SK-N-SH (cell line): Measurements from ENCODE around the gene SMC2. TPM values are rescaled to one million over a fixed set of nuclear protein-coding genes. Genes with fewer than 3 reads are reported as not detected.

ENCODE experiments used
- CTCF ChIA-PET: fragments of 300-600, 350-600 bp; formaldehyde crosslinking; extraction: SDS; loops from one replicate; lab custom pipeline; 2021; lab: Yijun Ruan, JAX
- POLR2A ChIA-PET: fragments of 350-600 bp; sonication (Branson Sonifier 250); formaldehyde crosslinking; extraction: SDS; loops from one replicate; lab custom pipeline; 2020; ENCODE audit warnings: antibody characterized with exemption, inconsistent platforms; lab: Yijun Ruan, JAX
- DNase-seq: peaks from one replicate; pipeline ENCODE4 v3.0.0; 2012
- H2AFZ ChIP-seq: fragments of 200-600 bp; sonication (generic); 2 replicates; pipeline ENCODE4 v1.8.1; 2016; ENCODE audit warnings: antibody characterized with exemption, mild to moderate bottlenecking, low read depth
- H3F3A ChIP-seq: fragments of 200-600 bp; sonication (generic); replicated peaks from 2 replicates; pipeline ENCODE3; 2016; ENCODE audit warnings: antibody characterized with exemption, mild to moderate bottlenecking; ENCODE audit not compliant: insufficient read depth
- H3K27ac ChIP-seq, 2 experiments: fragments of 200-500 bp in 1 of 2; fragments of 200-600 bp in 1 of 2; sonication (Bioruptor generic) in 1 of 2; sonication (generic), shearing (Covaris generic) in 1 of 2; 2 replicates each; pipeline versions ENCODE4 v1.5.1 to v1.6.1; 2014 to 2016; ENCODE audit warnings: low read depth in 2 of 2, inconsistent platforms in 1 of 2, low read length in 1 of 2, mild to moderate bottlenecking in 1 of 2, mixed read lengths in 1 of 2
- H3K27me3 ChIP-seq: fragments of 200-600 bp; sonication (generic), shearing (Covaris generic); 2 replicates; pipeline ENCODE4 v1.6.1; 2016; ENCODE audit warnings: mixed run types; ENCODE audit not compliant: insufficient read depth
- H3K36me3 ChIP-seq, 2 experiments: fragments of 200-500 bp in 1 of 2; fragments of 200-600 bp in 1 of 2; sonication (Bioruptor generic) in 1 of 2; sonication (generic) in 1 of 2; replicated peaks in 1 of 2; 2 replicates each; pipeline versions ENCODE3 to v1.5.1; 2014 to 2016; ENCODE audit warnings: low read length in 1 of 2, mild to moderate bottlenecking in 1 of 2; ENCODE audit not compliant: insufficient read depth in 2 of 2, control insufficient read depth in 1 of 2
- H3K4me1 ChIP-seq, 2 experiments: fragments of 200-500 bp in 1 of 2; fragments of 200-600 bp in 1 of 2; sonication (Bioruptor generic) in 1 of 2; sonication (generic), shearing (Covaris generic) in 1 of 2; 2 replicates each; pipeline versions ENCODE4 v1.5.1 to v1.6.1; 2014 to 2016; ENCODE audit warnings: low read depth in 1 of 2, low read length in 1 of 2, mixed run types in 1 of 2; ENCODE audit not compliant: insufficient read depth in 2 of 2, control insufficient read depth in 1 of 2
- H3K4me2 ChIP-seq: fragments of 200-600 bp; sonication (generic), shearing (Covaris generic); 2 replicates; pipeline ENCODE4 v1.6.1; 2017; ENCODE audit warnings: mixed run types
- H3K4me3 ChIP-seq, 2 experiments: fragments of 200-500 bp in 1 of 2; fragments of 200-600 bp in 1 of 2; sonication (Bioruptor generic) in 1 of 2; sonication (generic), shearing (Covaris generic) in 1 of 2; 2 replicates each; pipeline versions ENCODE4 v1.5.1 to v1.8.1; 2014 to 2016; ENCODE audit warnings: low read depth in 2 of 2, inconsistent platforms in 1 of 2, low read length in 1 of 2, mild to moderate bottlenecking in 1 of 2, mixed read lengths in 1 of 2, moderate library complexity in 1 of 2
- H3K79me2 ChIP-seq: fragments of 200-600 bp; sonication (generic); 2 replicates; pipeline ENCODE4 v1.8.1; 2017; ENCODE audit warnings: mild to moderate bottlenecking; ENCODE audit not compliant: insufficient read depth
- H3K9ac ChIP-seq: fragments of 200-600 bp; sonication (generic); 2 replicates; pipeline ENCODE4 v1.6.1; 2017; ENCODE audit warnings: mixed run types
- H3K9me2 ChIP-seq: fragments of 200-600 bp; sonication (generic); 2 replicates; pipeline ENCODE4 v1.6.1; 2017; ENCODE audit warnings: mixed run types
- H3K9me3 ChIP-seq: fragments of 200-600 bp; sonication (generic); 2 replicates; pipeline ENCODE4 v1.6.1; 2017; ENCODE audit warnings: mixed run types, mild to moderate bottlenecking, moderate library complexity
- H4K20me1 ChIP-seq: fragments of 200-600 bp; sonication (generic); 2 replicates; pipeline ENCODE4 v1.6.1; 2017; ENCODE audit warnings: mild to moderate bottlenecking, mixed run types; ENCODE audit not compliant: insufficient read depth
- FOSL2 ChIP-seq: IDR thresholded peaks from 2 replicates; pipeline ENCODE4 v1.4.0; 2012; ENCODE audit warnings: low read depth, mild to moderate bottlenecking, moderate library complexity, borderline replicate concordance
- FOXJ3 ChIP-seq: sonication (generic); formaldehyde crosslinking; IDR thresholded peaks from 2 replicates; pipeline ENCODE4 v1.5.1; 2020; ENCODE audit warnings: mild to moderate bottlenecking, missing genetic modification reagents
- FOXM1 ChIP-seq: IDR thresholded peaks from 2 replicates; pipeline ENCODE4 v1.4.0; 2012; ENCODE audit warnings: low read depth, mild to moderate bottlenecking
- GABPA ChIP-seq: IDR thresholded peaks from 2 replicates; pipeline ENCODE4 v1.4.0; 2012; ENCODE audit warnings: low read depth, mild to moderate bottlenecking
- GATA2 ChIP-seq: sonication (generic); formaldehyde crosslinking; IDR thresholded peaks from 2 replicates; pipeline ENCODE4 v1.5.0; 2020; ENCODE audit warnings: mild to moderate bottlenecking, missing genetic modification reagents
- JUND ChIP-seq: IDR thresholded peaks from 2 replicates; pipeline ENCODE4 v1.4.0; 2012
- MEF2A ChIP-seq: IDR thresholded peaks from 2 replicates; pipeline ENCODE4 v1.4.0; 2012; ENCODE audit warnings: low read depth, borderline replicate concordance
- NFIC ChIP-seq: IDR thresholded peaks from 2 replicates; pipeline ENCODE4 v1.4.0; 2012; ENCODE audit warnings: borderline replicate concordance
- NRF1 ChIP-seq: IDR thresholded peaks from 2 replicates; pipeline ENCODE4 v1.6.1; 2012; ENCODE audit warnings: low read depth, mild to moderate bottlenecking, low read length
- RAD21 ChIP-seq: IDR thresholded peaks from 2 replicates; pipeline ENCODE4 v1.6.1; 2012; ENCODE audit warnings: mild to moderate bottlenecking, low read length
- RCOR1 ChIP-seq: fragments of 150-350 bp; IDR thresholded peaks from 2 replicates; pipeline ENCODE4 v1.6.1; 2017; ENCODE audit warnings: antibody characterized with exemption, low read length
- SIN3A ChIP-seq: IDR thresholded peaks from 2 replicates; pipeline ENCODE4 v1.6.1; 2012; ENCODE audit warnings: low read depth, mild to moderate bottlenecking, low read length, moderate library complexity, borderline replicate concordance
- SMC3 ChIP-seq: IDR thresholded peaks from 2 replicates; pipeline ENCODE4 v1.6.1; 2012; ENCODE audit warnings: low read depth, low read length, improper control_type of control experiment
- TAF1 ChIP-seq: IDR thresholded peaks from 2 replicates; pipeline ENCODE4 v1.6.1; 2012; ENCODE audit warnings: low read depth, mild to moderate bottlenecking, low read length, moderate library complexity, borderline replicate concordance
- TCF12 ChIP-seq: IDR thresholded peaks from 2 replicates; pipeline ENCODE4 v1.4.0; 2012
- YY1 ChIP-seq: IDR thresholded peaks from 2 replicates; pipeline ENCODE4 v1.4.0; 2012; ENCODE audit warnings: low read depth, mild to moderate bottlenecking
- WGBS: methylation state at CpG from one replicate; pipeline ENCODE4 v1.1.6; 2017; ENCODE audit warnings: low lambda C conversion rate; 5-methylcytosine and 5-hydroxymethylcytosine counted together
- polyA plus RNA-seq, 3 experiments: library from polyadenylated mRNA; depleted of rRNA; stranded (reverse); fragments of >200 nt; gene quantifications; 2 replicates each; pipeline ENCODE4 v1.2.3, GENCODE V29; 2012
- TF ChIP-seq, protein P1 (sequence below): IDR thresholded peaks from 2 replicates; pipeline ENCODE4 v1.4.0; 2012; ENCODE audit warnings: low read depth, borderline replicate concordance
- TF ChIP-seq, protein P2 (sequence below): fragments of 200-600 bp; sonication (generic); IDR thresholded peaks from 2 replicates; pipeline ENCODE4 v1.6.1; 2017; ENCODE audit warnings: antibody characterized with exemption, mild to moderate bottlenecking, moderate library complexity

Gene SMC2
- polyA plus RNA-seq, 1 of the 3 experiments (the other 2 are of a cell fraction): 3.7 TPM

DNA sequence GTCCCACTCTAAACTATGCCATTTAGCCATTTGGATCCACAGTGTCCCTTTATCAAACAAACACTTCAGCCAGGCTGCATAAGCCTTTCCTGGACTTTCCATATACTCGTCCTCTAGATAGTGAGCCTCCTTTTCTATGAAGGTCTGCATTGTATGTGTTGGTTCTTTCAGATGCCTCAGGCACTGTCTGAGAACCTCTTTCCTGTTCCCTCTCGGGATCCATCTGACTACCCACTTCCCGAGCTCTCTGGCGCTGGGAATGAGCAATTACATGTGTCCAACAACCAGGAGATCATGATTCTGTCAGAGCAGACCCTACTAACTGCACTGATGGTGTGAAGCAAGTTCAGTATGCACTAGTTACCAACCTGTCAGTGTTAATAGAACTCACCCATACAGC, 14.2 kb downstream of the SMC2 start:
- H3K9me3 ChIP-seq: no peaks in the 10 kb centered on the region
- ChIA-PET POLR2A (no interaction called here), CTCF (no interaction called here)
- H4K20me1 ChIP-seq: no peaks in the 10 kb centered on the region
- no peaks in the 10 kb centered on the region for H3K27me3 ChIP-seq
- no peak overlapping the region for H3K4me3 ChIP-seq
- H3K4me1 ChIP-seq: no peaks in the 10 kb centered on the region
- no peaks in the 10 kb centered on the region; the same call in 1 of the 2 replicates for H3K79me2 ChIP-seq
- no peak for TF ChIP-seq YY1
- TF ChIP-seq, protein P1, sequence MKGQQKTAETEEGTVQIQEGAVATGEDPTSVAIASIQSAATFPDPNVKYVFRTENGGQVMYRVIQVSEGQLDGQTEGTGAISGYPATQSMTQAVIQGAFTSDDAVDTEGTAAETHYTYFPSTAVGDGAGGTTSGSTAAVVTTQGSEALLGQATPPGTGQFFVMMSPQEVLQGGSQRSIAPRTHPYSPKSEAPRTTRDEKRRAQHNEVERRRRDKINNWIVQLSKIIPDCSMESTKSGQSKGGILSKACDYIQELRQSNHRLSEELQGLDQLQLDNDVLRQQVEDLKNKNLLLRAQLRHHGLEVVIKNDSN: no peak
- no peak for TF ChIP-seq TAF1
- TF ChIP-seq, protein P2, sequence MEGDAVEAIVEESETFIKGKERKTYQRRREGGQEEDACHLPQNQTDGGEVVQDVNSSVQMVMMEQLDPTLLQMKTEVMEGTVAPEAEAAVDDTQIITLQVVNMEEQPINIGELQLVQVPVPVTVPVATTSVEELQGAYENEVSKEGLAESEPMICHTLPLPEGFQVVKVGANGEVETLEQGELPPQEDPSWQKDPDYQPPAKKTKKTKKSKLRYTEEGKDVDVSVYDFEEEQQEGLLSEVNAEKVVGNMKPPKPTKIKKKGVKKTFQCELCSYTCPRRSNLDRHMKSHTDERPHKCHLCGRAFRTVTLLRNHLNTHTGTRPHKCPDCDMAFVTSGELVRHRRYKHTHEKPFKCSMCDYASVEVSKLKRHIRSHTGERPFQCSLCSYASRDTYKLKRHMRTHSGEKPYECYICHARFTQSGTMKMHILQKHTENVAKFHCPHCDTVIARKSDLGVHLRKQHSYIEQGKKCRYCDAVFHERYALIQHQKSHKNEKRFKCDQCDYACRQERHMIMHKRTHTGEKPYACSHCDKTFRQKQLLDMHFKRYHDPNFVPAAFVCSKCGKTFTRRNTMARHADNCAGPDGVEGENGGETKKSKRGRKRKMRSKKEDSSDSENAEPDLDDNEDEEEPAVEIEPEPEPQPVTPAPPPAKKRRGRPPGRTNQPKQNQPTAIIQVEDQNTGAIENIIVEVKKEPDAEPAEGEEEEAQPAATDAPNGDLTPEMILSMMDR: no peak
- TF ChIP-seq SMC3: no peak
- no peak for TF ChIP-seq RAD21
- no peak for TF ChIP-seq FOSL2
- TF ChIP-seq GATA2 (CRISPR knock-in tag): no peak
- TF ChIP-seq TCF12: no peak
- TF ChIP-seq RCOR1: no peak
- no peak for TF ChIP-seq SIN3A
- no peak for TF ChIP-seq GABPA
- TF ChIP-seq MEF2A: no peak
- H3K9ac ChIP-seq: no peak overlapping the region
- no peaks in the 10 kb centered on the region for H3K9me2 ChIP-seq
- H3K4me2 ChIP-seq: no peak overlapping the region
- 100% methylated on average over 4 of the region's 4 CpGs for WGBS
- H3K36me3 ChIP-seq: peaks cover 50 to 82% of the 10 kb centered on the region in 2 experiments
- no peak overlapping the region for H2AFZ ChIP-seq
- no peaks in the 10 kb centered on the region for H3F3A ChIP-seq
- no peak for DNase-seq
- no peak overlapping the region for H3K27ac ChIP-seq

DNA sequence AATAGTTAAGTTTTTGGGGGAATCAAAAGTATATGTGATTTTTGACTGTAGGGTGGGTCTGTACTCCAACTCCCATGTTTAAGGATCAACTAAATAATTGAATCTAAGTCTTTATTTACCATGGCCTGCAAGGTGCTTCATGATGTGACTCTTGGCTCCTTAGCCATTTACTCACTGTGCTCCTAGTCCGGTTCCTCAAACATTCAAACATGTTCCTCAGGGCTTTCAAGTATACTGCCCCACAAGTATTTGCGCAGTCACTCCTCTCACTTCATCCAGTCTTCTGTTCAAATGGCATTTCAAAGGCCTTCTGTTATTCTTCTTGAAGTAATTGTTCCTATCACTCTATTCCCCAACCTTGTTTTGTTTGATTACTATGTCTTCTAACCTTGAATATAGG, 16.4 kb downstream of the SMC2 start:
- Histone ChIP-seq H3K79me2 (no peaks in the 10 kb centered on the region; the same call in 1 of the 2 replicates), H3K4me1 (no peaks in the 10 kb centered on the region), H3K4me3 (no peak overlapping the region), H3K4me2 (no peak overlapping the region), H3K36me3 (peaks cover 56 to 77% of the 10 kb centered on the region in 2 experiments), H3F3A (no peaks in the 10 kb centered on the region), H3K27me3 (no peaks in the 10 kb centered on the region), H3K9me3 (no peaks in the 10 kb centered on the region), H3K27ac (no peak overlapping the region), H3K9me2 (no peaks in the 10 kb centered on the region), H3K9ac (no peak overlapping the region), H4K20me1 (no peaks in the 10 kb centered on the region), H2AFZ (no peak overlapping the region)
- CTCF ChIA-PET: interaction anchor here (0.6 to 1.6 kb wide), 3 partner anchors 16 to 1438 kb away, joined by 3 to 5 read pairs (median 3); partner anchors contain the start of gene SMC2
- no peak for TF ChIP-seq TAF1
- no peak for TF ChIP-seq RCOR1
- TF ChIP-seq, protein P1: no peak
- no peak for TF ChIP-seq NRF1
- TF ChIP-seq FOSL2: no peak
- no peak for TF ChIP-seq GABPA
- TF ChIP-seq FOXJ3 (CRISPR knock-in tag): no peak
- no peak for TF ChIP-seq JUND
- TF ChIP-seq NFIC: no peak
- TF ChIP-seq FOXM1: no peak
- no peak for DNase-seq
- 100% methylated on average over 2 of the region's 2 CpGs for WGBS
- POLR2A ChIA-PET: no interaction called here
